Lower leg skin (tissue), 3 donors: ENCODE data around the gene ANGPTL3.
"Not testable (repeated sequence)": the region's sequence is repeated elsewhere in the genome, so short reads cannot be mapped to it uniquely, and the experiment has no call there.

Experiments used
- CTCF ChIP-seq, 3 donors: fragments of 450-650 bp; IDR thresholded peaks; one replicate each; pipeline ENCODE4 v1.5.1; 2016; ENCODE audit warnings: antibody characterized with exemption in 3 of 3, mild to moderate bottlenecking in 3 of 3, moderate library complexity in 2 of 3
- POLR2A ChIP-seq, 2 donors: fragments of 450-650 bp; IDR thresholded peaks; one replicate each; pipeline ENCODE4 v1.6.1; 2016 to 2017; ENCODE audit warnings: antibody characterized with exemption in 2 of 2, mild to moderate bottlenecking in 1 of 2, moderate library complexity in 1 of 2

GRCh38 chr1:62571517-62571916 is 25.8 kb upstream of the ANGPTL3 start:
- not testable (repeated sequence) for TF ChIP-seq CTCF, POLR2A (IDR thresholded peaks at IDR 0.05)
